ENCODE measurements around the gene SAMHD1.
"Not testable (repeated sequence)": the region's sequence is repeated elsewhere in the genome, so short reads cannot be mapped to it uniquely, and the experiment has no call there.

Gene SAMHD1

DNA sequence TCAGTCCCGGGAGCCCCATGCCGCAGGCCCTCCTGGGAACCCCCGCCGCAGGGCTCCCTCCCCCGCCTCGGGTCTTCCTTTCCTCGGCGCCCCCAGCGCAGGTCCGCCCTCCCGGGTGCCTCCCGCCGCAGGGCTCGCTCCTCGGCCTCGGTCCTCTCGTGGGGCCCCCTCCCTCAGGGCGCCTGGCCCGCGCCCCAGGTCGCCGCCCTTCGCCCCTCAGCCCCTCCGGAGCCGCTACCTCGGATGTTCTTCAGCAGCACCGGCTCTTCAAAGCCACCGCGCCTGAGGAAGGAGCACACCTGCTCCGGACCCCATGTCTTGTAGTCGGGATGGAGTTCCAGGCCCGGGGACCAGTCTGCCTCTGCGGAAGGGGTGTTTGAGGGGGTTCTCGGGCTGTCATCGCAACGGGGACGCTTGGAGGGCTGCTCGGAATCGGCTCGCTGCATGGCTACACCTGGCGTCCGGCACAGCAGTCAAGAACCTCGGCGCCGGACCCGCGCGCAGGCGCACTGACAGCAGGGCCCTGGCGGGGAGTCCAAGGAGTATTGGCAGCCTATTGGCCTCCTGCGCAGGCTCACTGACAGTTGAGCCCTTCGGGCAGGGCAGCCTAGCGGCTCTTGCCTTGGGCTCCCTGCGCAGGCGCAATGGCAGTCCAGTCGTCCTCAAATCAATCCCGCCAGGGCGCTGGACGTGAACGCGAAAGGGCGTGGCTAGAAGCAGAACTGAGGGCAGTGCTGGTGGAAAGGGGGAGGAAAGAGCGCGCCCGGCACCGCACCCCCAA lies at the start of gene SAMHD1:
TSS of gene SAMHD1 (minus strand) at position 511 of the 781 bp plus-strand sequence. CDS start at position 446, 65 bp downstream.
- no peaks in the 10 kb centered on the region for H3K36me3 ChIP-seq (ENCODE audit: control insufficient read depth in 1 of 2, insufficient read depth in 2 of 2, low read length in 2 of 2)
- peaks cover 9 to 25% of the 10 kb centered on the region in 2 donors for H3K4me1 ChIP-seq (ENCODE audit: control insufficient read depth in 1 of 2, insufficient read depth in 2 of 2, low read length in 2 of 2)
- no peaks in the 10 kb centered on the region for H3K9me3 ChIP-seq (ENCODE audit: control insufficient read depth in 1 of 2, low read length in 2 of 2)
- peak within 1 kb of the TSS; percentile 84 for H3K27ac ChIP-seq (ENCODE audit: low read length)
- peak within 1 kb of the TSS; percentile 78 to 99 for H3K4me3 ChIP-seq (ENCODE audit: low read depth in 1 of 2, low read length in 2 of 2)
- H3K27me3 ChIP-seq (ENCODE audit: low read depth, low read length): no peaks in the 10 kb centered on the region

DNA sequence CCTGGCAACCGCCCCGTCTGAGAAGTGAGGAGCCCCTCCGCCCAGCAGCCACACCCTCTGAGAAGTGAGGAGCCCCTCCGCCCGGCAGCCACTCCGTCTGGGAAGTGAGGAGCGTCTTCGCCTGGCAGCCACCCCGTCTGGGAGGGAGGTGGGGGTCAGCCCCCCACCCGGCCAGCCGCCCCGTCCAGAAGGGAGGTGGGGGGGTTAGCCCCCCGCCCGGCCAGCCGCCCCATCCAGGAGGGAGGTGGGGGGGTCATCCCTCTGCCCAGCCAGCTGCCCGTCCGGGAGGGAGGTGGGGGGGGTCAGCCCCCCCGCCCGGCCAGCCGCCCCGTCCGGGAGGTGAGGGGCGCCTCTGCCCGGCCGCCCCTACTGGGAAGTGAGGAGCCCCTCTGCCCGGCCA lies 48.7 kb upstream of the SAMHD1 start:
- not testable (repeated sequence) for H3K9me3 ChIP-seq (ENCODE audit: control insufficient read depth in 1 of 2, low read length in 2 of 2); H3K27me3 ChIP-seq (ENCODE audit: low read depth, low read length); H3K4me3 ChIP-seq (ENCODE audit: low read depth in 1 of 2, low read length in 2 of 2); H3K4me1 ChIP-seq (ENCODE audit: control insufficient read depth in 1 of 2, insufficient read depth in 2 of 2, low read length in 2 of 2); H3K27ac ChIP-seq (ENCODE audit: low read length)
- peaks cover 0 to 15% of the 10 kb centered on the region in 2 donors for H3K36me3 ChIP-seq (ENCODE audit: control insufficient read depth in 1 of 2, insufficient read depth in 2 of 2, low read length in 2 of 2)

DNA sequence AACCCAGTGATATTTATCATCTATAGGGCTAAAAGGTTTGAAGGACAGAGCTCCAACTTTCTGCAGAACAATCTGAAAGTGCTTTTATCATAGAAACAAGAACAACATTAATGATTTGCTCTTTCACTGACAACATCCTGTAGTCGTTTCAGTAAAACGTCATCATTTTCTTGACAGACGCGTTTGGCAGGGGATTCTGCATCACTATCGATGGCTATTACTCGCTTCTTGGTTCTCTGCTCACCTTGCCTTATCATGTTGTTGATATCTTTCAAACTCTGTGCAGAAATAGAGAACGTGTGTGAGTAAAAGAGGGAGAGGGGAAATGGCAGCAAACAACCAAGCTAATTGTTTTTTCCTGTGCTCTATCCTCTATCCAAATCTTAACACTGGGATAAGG lies 47.1 kb upstream of the SAMHD1 start:
- no peaks in the 10 kb centered on the region for H3K4me1 ChIP-seq (ENCODE audit: control insufficient read depth in 1 of 2, insufficient read depth in 2 of 2, low read length in 2 of 2)
- H3K9me3 ChIP-seq (ENCODE audit: control insufficient read depth in 1 of 2, low read length in 2 of 2): no peaks in the 10 kb centered on the region
- no peak overlapping the region for H3K27ac ChIP-seq (ENCODE audit: low read length)
- no peak overlapping the region for H3K4me3 ChIP-seq (ENCODE audit: low read depth in 1 of 2, low read length in 2 of 2)
- H3K27me3 ChIP-seq (ENCODE audit: low read depth, low read length): no peaks in the 10 kb centered on the region
- peaks cover 0 to 15% of the 10 kb centered on the region in 2 donors for H3K36me3 ChIP-seq (ENCODE audit: control insufficient read depth in 1 of 2, insufficient read depth in 2 of 2, low read length in 2 of 2)

DNA sequence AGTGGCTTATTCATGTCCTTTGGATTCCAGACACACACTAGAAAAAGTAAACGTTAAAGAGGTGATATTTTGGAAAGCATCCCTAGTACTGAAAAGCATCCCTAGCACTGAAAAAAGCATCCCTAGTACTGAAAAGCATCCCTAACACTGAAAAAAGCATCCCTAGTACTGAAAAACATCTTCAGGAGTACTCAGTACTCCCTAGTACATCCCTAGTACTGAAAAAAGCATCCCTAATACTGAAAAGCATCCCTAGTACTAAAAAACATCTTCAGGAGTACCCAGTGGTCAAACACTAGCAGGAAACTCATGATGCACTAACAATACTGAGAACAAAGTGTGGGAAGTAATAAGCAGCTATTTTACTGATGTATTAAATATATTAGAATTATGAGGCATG lies 45.6 kb upstream of the SAMHD1 start:
- peaks cover 0 to 3% of the 10 kb centered on the region in 2 donors for H3K9me3 ChIP-seq (ENCODE audit: control insufficient read depth in 1 of 2, low read length in 2 of 2)
- H3K4me1 ChIP-seq (ENCODE audit: control insufficient read depth in 1 of 2, insufficient read depth in 2 of 2, low read length in 2 of 2): no peaks in the 10 kb centered on the region
- no peaks in the 10 kb centered on the region for H3K27me3 ChIP-seq (ENCODE audit: low read depth, low read length)
- no peak overlapping the region for H3K4me3 ChIP-seq (ENCODE audit: low read depth in 1 of 2, low read length in 2 of 2)
- H3K27ac ChIP-seq (ENCODE audit: low read length): no peak overlapping the region
- peaks cover 0 to 5% of the 10 kb centered on the region in 2 donors for H3K36me3 ChIP-seq (ENCODE audit: control insufficient read depth in 1 of 2, insufficient read depth in 2 of 2, low read length in 2 of 2)

DNA sequence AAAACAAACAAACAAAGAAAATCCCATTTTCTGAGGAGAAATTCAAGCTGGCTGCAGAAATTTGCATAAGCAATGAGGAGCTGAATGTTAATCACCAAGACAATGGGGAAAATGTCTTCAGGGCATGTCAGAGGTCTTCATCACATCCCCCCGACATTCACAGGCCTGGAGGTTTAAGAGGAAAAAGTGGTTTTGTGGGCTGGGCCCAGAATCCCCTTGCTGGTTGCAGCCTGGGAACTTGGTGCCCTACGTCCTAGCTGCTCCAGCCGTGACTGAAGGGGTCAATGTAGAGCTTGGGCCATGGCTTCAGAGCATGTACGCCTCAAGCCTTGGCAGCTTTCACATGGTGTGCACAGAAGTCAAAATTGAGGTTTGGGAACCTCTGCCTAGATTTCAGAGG lies 42.7 kb upstream of the SAMHD1 start:
- H3K36me3 ChIP-seq (ENCODE audit: control insufficient read depth in 1 of 2, insufficient read depth in 2 of 2, low read length in 2 of 2); H3K27ac ChIP-seq (ENCODE audit: low read length); H3K27me3 ChIP-seq (ENCODE audit: low read depth, low read length); H3K4me1 ChIP-seq (ENCODE audit: control insufficient read depth in 1 of 2, insufficient read depth in 2 of 2, low read length in 2 of 2); H3K9me3 ChIP-seq (ENCODE audit: control insufficient read depth in 1 of 2, low read length in 2 of 2); H3K4me3 ChIP-seq (ENCODE audit: low read depth in 1 of 2, low read length in 2 of 2): not testable (repeated sequence)

DNA sequence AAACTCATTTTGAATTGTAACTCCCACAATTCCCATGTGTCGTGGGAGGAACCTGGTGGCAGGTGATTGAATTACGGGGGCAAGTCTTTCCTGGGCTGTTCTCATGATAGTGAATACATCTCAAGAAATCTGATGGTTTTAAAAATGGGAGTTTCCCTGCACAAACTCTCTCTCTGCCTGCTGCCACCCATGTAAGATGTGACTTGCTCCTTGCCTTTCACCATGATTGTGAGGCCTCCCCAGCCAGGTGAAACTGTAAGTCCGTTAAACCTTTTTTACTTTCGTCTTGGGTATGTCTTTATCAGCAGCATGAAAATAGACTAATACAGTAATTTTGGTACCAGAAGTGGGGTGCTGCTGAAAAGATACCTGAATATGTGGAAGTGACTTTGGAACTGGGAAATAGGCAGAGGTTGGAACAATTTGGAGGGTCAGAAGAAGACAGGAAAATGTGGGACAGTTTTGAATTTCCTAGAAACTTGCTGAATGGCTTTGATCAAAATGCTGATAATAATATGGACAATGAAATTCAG lies 41.4 kb upstream of the SAMHD1 start:
- Histone ChIP-seq H3K4me1 (ENCODE audit: control insufficient read depth in 1 of 2, insufficient read depth in 2 of 2, low read length in 2 of 2) (no peaks in the 10 kb centered on the region), H3K9me3 (ENCODE audit: control insufficient read depth in 1 of 2, low read length in 2 of 2) (peaks cover 0 to 3% of the 10 kb centered on the region in 2 donors), H3K36me3 (ENCODE audit: control insufficient read depth in 1 of 2, insufficient read depth in 2 of 2, low read length in 2 of 2) (peaks cover 0 to 5% of the 10 kb centered on the region in 2 donors), H3K27ac (ENCODE audit: low read length) (no peak overlapping the region), H3K27me3 (ENCODE audit: low read depth, low read length) (no peaks in the 10 kb centered on the region), H3K4me3 (ENCODE audit: low read depth in 1 of 2, low read length in 2 of 2) (no peak overlapping the region)

DNA sequence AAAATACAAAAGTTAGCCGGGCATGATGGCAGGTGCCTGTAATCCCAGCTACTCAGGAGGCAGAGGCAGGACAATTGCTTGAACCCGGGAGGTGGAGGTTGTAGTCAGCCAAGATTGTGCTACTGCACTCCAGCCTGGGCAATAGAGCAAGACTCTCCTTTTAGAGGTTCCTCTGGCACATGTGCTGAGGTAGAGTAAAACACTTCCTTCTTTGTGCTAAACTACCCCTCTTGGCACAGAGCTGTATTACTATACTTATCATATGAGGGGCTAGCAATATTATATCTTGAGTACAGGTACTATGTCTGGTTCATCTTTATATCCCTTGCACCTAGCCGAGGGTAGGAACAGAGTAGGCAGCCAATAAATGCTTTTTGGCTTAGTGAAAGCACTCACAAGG lies 40.2 kb upstream of the SAMHD1 start:
- no peak overlapping the region for H3K27ac ChIP-seq (ENCODE audit: low read length)
- no peak overlapping the region for H3K4me3 ChIP-seq (ENCODE audit: low read depth in 1 of 2, low read length in 2 of 2)
- H3K36me3 ChIP-seq (ENCODE audit: control insufficient read depth in 1 of 2, insufficient read depth in 2 of 2, low read length in 2 of 2): peaks cover 0 to 5% of the 10 kb centered on the region in 2 donors
- no peaks in the 10 kb centered on the region for H3K4me1 ChIP-seq (ENCODE audit: control insufficient read depth in 1 of 2, insufficient read depth in 2 of 2, low read length in 2 of 2)
- no peaks in the 10 kb centered on the region for H3K27me3 ChIP-seq (ENCODE audit: low read depth, low read length)
- peaks cover 0 to 3% of the 10 kb centered on the region in 2 donors for H3K9me3 ChIP-seq (ENCODE audit: control insufficient read depth in 1 of 2, low read length in 2 of 2)

DNA sequence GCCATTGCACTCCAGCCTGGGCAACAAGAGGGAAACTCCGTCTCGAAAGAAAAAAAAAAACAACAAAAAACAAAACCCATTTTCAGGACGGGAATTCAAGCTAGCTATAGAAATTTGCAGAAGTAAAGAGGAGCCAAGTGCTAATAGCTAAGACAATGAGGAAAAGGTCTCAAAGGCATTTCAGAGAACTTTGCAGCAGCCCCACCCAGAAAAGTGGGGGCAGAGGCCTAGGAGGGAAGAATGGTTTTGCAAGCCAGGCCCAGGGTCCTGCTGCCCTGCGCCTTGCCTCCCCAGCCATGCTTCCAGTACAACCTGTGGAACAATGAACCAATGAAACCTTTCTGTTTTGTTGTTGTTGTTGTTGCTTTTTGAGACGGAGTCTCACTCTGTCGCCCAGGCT lies 38.3 kb upstream of the SAMHD1 start:
- Histone ChIP-seq H3K4me3 (ENCODE audit: low read depth in 1 of 2, low read length in 2 of 2) (no peak overlapping the region), H3K27ac (ENCODE audit: low read length) (no peak overlapping the region), H3K4me1 (ENCODE audit: control insufficient read depth in 1 of 2, insufficient read depth in 2 of 2, low read length in 2 of 2) (no peaks in the 10 kb centered on the region), H3K36me3 (ENCODE audit: control insufficient read depth in 1 of 2, insufficient read depth in 2 of 2, low read length in 2 of 2) (no peaks in the 10 kb centered on the region), H3K27me3 (ENCODE audit: low read depth, low read length) (no peaks in the 10 kb centered on the region), H3K9me3 (ENCODE audit: control insufficient read depth in 1 of 2, low read length in 2 of 2) (peaks cover 0 to 3% of the 10 kb centered on the region in 2 donors)

DNA sequence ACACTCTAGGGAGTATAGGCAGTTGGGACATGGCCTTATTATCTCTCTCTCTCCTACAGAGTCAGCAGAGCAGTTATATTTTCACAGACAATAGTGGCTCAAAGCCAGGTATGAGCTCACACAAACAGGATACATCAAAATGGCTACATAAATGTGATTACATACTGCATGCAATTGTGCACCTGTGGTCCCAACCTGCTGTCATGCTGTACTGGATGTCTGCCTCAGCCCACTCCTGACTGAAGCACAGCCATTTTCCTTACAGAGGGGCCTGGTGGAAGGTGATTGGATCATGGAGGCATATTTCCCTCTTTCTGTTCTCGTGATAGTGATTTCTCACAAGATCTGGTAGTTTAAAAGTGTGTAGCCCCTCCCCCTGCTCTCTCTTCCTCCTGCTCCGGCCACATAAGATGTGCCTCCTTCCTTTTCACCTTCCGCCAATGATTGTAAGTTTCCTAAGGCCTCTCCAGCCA lies 37.0 kb upstream of the SAMHD1 start:
- no peak overlapping the region for H3K4me3 ChIP-seq (ENCODE audit: low read depth in 1 of 2, low read length in 2 of 2)
- peaks cover 0 to 3% of the 10 kb centered on the region in 2 donors for H3K9me3 ChIP-seq (ENCODE audit: control insufficient read depth in 1 of 2, low read length in 2 of 2)
- no peaks in the 10 kb centered on the region for H3K36me3 ChIP-seq (ENCODE audit: control insufficient read depth in 1 of 2, insufficient read depth in 2 of 2, low read length in 2 of 2)
- H3K4me1 ChIP-seq (ENCODE audit: control insufficient read depth in 1 of 2, insufficient read depth in 2 of 2, low read length in 2 of 2): no peaks in the 10 kb centered on the region
- no peaks in the 10 kb centered on the region for H3K27me3 ChIP-seq (ENCODE audit: low read depth, low read length)
- no peak overlapping the region for H3K27ac ChIP-seq (ENCODE audit: low read length)

DNA sequence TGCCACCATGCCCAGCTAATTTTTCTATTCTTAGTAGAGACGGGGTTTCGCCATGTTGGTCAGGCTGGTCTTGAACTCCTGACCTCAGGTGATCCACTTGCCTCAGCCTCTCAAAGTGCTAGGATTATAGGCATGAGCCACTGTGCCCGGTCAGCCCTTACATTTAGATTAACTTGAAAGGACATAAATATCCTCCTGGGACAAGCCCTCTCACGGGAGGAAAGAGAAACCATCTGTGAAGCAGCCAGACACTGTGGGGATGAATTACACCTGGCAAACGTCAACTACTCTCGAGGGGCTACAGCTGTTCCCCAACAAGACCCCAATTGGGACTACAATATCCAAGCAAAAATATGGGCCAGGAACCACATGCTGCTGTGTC lies 32.7 kb upstream of the SAMHD1 start:
- H3K27ac ChIP-seq (ENCODE audit: low read length): no peak overlapping the region
- H3K4me1 ChIP-seq (ENCODE audit: control insufficient read depth in 1 of 2, insufficient read depth in 2 of 2, low read length in 2 of 2): no peaks in the 10 kb centered on the region
- H3K9me3 ChIP-seq (ENCODE audit: control insufficient read depth in 1 of 2, low read length in 2 of 2): no peaks in the 10 kb centered on the region
- H3K36me3 ChIP-seq (ENCODE audit: control insufficient read depth in 1 of 2, insufficient read depth in 2 of 2, low read length in 2 of 2): no peaks in the 10 kb centered on the region
- H3K4me3 ChIP-seq (ENCODE audit: low read depth in 1 of 2, low read length in 2 of 2): no peak overlapping the region
- H3K27me3 ChIP-seq (ENCODE audit: low read depth, low read length): no peaks in the 10 kb centered on the region

DNA sequence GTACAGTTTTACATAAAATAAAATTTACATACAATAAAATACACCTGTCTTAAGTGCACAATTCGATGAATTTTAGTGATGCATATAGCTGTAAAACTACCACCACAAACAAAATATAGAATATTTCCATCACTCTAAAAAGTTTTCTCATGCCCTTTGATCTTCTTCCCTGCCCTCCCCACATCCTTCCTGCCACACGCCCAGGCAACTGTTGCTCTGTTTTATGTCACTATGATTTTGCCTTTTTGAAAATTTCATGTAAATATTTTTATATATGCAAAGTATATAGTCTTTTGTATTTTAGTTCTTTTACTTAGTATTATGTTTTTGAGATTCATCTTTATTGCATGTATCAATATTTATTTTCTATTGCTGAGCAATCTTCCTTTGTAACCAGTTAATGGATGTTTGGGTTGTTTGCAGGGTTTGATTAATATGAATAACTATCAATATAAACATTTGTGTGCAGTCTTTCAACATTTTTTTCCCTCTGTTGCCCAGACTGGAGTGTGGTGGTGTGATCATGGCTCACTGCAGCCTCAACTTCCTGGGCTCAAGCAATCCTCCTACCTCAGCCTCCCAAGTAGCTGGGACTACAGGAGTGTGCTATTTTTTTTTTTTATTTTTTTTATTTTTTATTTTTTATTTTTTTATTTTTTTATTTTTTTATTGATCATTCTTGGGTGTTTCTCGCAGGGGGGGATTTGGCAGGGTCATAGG lies 23.8 kb upstream of the SAMHD1 start:
- H3K27ac ChIP-seq (ENCODE audit: low read length): no peak overlapping the region

More for the DNA sequence above, 23.8 kb upstream of the SAMHD1 start:
- Histone ChIP-seq H3K27me3 (ENCODE audit: low read depth, low read length) (no peaks in the 10 kb centered on the region), H3K4me1 (ENCODE audit: control insufficient read depth in 1 of 2, insufficient read depth in 2 of 2, low read length in 2 of 2) (no peaks in the 10 kb centered on the region), H3K4me3 (ENCODE audit: low read depth in 1 of 2, low read length in 2 of 2) (no peak overlapping the region), H3K36me3 (ENCODE audit: control insufficient read depth in 1 of 2, insufficient read depth in 2 of 2, low read length in 2 of 2) (no peaks in the 10 kb centered on the region), H3K9me3 (ENCODE audit: control insufficient read depth in 1 of 2, low read length in 2 of 2) (no peaks in the 10 kb centered on the region)
